Mesendoderm (in vitro differentiated cells): ENCODE results near the gene SEMG2.
A peak's percentile ranks its signal among the peaks of the same experiment; 100 is the strongest.

Experiments
- DNase-seq: peaks from one replicate; pipeline ENCODE4 v3.0.0; 2013
- H2AK5ac ChIP-seq: 2 replicates; pipeline ENCODE4 v1.6.1; 2013; ENCODE audit warnings: low read length, inconsistent platforms
- H2BK120ac ChIP-seq: 2 replicates; pipeline ENCODE4 v1.6.1; 2013; ENCODE audit warnings: low read depth, mild to moderate bottlenecking, low read length, moderate library complexity, mixed read lengths
- H2BK15ac ChIP-seq: replicated peaks from 2 replicates; pipeline ENCODE4 v1.6.1; 2013; ENCODE audit warnings: low read depth, mild to moderate bottlenecking, moderate library complexity
- H2BK5ac ChIP-seq: 2 replicates; pipeline ENCODE4 v1.6.1; 2013; ENCODE audit warnings: low read length, inconsistent platforms
- H3K18ac ChIP-seq: 2 replicates; pipeline ENCODE4 v1.6.1; 2013; ENCODE audit warnings: mild to moderate bottlenecking, low read length, mixed read lengths
- H3K23ac ChIP-seq: one replicate; pipeline ENCODE4 v1.6.1; 2013; ENCODE audit warnings: low read length
- H3K27ac ChIP-seq: 2 replicates; pipeline ENCODE4 v1.5.1; 2013; ENCODE audit warnings: low read depth, mild to moderate bottlenecking, inconsistent platforms, low read length, moderate library complexity
- H3K27me3 ChIP-seq: 2 replicates; pipeline ENCODE4 v1.6.1; 2013; ENCODE audit warnings: low read length, control low read depth, mild to moderate bottlenecking, inconsistent platforms; ENCODE audit not compliant: insufficient read depth, poor library complexity
- H3K36me3 ChIP-seq: 2 replicates; pipeline ENCODE4 v1.6.1; 2013; ENCODE audit warnings: low read length, inconsistent platforms; ENCODE audit not compliant: control insufficient read depth, insufficient read depth
- H3K4ac ChIP-seq: one replicate; pipeline ENCODE4 v1.6.1; 2013; ENCODE audit warnings: low read depth, mild to moderate bottlenecking, low read length, moderate library complexity
- H3K4me1 ChIP-seq: 2 replicates; pipeline ENCODE4 v1.6.1; 2013; ENCODE audit warnings: low read depth, low read length, inconsistent platforms; ENCODE audit not compliant: control insufficient read depth
- H3K4me2 ChIP-seq: 2 replicates; pipeline ENCODE4 v1.6.1; 2013; ENCODE audit warnings: low read length
- H3K4me3 ChIP-seq: 2 replicates; pipeline ENCODE4 v1.5.1; 2013; ENCODE audit warnings: mild to moderate bottlenecking, low read length
- H3K56ac ChIP-seq: one replicate; pipeline ENCODE4 v1.6.1; 2013; ENCODE audit warnings: low read length
- H3K79me1 ChIP-seq: 2 replicates; pipeline ENCODE4 v1.6.1; 2013; ENCODE audit warnings: low read length, inconsistent platforms
- H3K79me2 ChIP-seq: 2 replicates; pipeline ENCODE4 v1.6.1; 2013; ENCODE audit warnings: mild to moderate bottlenecking, low read length; ENCODE audit not compliant: control insufficient read depth, insufficient read depth
- H3K9ac ChIP-seq: 2 replicates; pipeline ENCODE4 v1.6.1; 2013; ENCODE audit warnings: low read length, inconsistent platforms
- H4K5ac ChIP-seq: one replicate; pipeline ENCODE4 v1.6.1; 2013; ENCODE audit warnings: low read length
- H4K8ac ChIP-seq: one replicate; pipeline ENCODE4 v1.6.1; 2013; ENCODE audit warnings: low read depth, mild to moderate bottlenecking, control low read depth, low read length, moderate library complexity
- WGBS: extraction: QIAGEN DNeasy Blood & Tissue Kit; methylation state at CpG from one replicate; pipeline ENCODE4 v1.1.7; 2013; ENCODE audit warnings: low lambda C conversion rate, missing lambda C conversion rate; ENCODE audit not compliant: insufficient coverage; ENCODE audit errors: extremely low coverage; 5-methylcytosine and 5-hydroxymethylcytosine counted together

SEMG2 gene

DNA sequence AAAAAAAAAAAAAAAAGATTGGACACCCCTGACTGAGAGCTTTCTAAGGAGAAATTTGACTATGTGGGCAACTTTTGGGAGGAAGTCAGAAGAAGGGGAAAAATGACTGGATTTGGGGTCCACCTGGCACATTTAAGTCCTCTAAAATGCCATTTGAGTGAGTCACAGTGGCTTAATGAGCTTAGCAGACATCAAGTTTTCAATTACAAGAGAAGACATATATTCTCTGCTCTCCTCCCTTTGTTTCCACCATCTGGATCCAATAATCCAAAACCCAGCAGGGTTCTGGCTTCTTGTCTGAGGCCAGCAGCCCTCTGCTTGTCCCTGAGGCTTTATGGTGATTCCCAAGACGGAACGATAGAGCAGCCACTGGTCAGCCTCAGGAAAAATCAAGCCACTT lies 39.5 kb upstream of the SEMG2 start:
- no CpG with 5 or more reads among the region's 2 CpGs for WGBS
- H3K27me3 ChIP-seq = no peaks in the 10 kb centered on the region
- peak; percentile 32 for DNase-seq
- no peak overlapping the region for H2BK5ac ChIP-seq
- H2AK5ac ChIP-seq = no peak overlapping the region
- no peaks in the 10 kb centered on the region for H3K4me1 ChIP-seq
- no peak overlapping the region for H3K4ac ChIP-seq
- no peak overlapping the region for H3K56ac ChIP-seq
- no peak overlapping the region for H3K18ac ChIP-seq
- H3K4me2 ChIP-seq = no peak overlapping the region
- no peak overlapping the region for H3K9ac ChIP-seq
- no peaks in the 10 kb centered on the region for H3K79me1 ChIP-seq
- H2BK120ac ChIP-seq = no peak overlapping the region
- H3K4me3 ChIP-seq = no peak overlapping the region
- no peak overlapping the region for H4K8ac ChIP-seq
- H3K27ac ChIP-seq = no peak overlapping the region
- no peaks in the 10 kb centered on the region for H3K36me3 ChIP-seq
- H2BK15ac ChIP-seq = no peak overlapping the region
- no peak overlapping the region for H3K23ac ChIP-seq
- H4K5ac ChIP-seq = no peak overlapping the region
- no peaks in the 10 kb centered on the region for H3K79me2 ChIP-seq

GRCh38 chr20:45183084-45183483 lies 38.1 kb upstream of the SEMG2 start:
- H3K4me2 ChIP-seq = no peak overlapping the region
- no peak overlapping the region for H3K9ac ChIP-seq
- no peaks in the 10 kb centered on the region for H3K27me3 ChIP-seq
- no CpG with 5 or more reads among the region's 2 CpGs for WGBS
- DNase-seq = no peak
- no peak overlapping the region for H2BK5ac ChIP-seq
- H3K56ac ChIP-seq = no peak overlapping the region
- no peaks in the 10 kb centered on the region for H3K79me2 ChIP-seq
- H3K18ac ChIP-seq = no peak overlapping the region
- no peak overlapping the region for H2BK120ac ChIP-seq
- no peak overlapping the region for H2AK5ac ChIP-seq
- H3K27ac ChIP-seq = no peak overlapping the region
- no peak overlapping the region for H3K4ac ChIP-seq
- no peak overlapping the region for H3K4me3 ChIP-seq
- H3K79me1 ChIP-seq = no peaks in the 10 kb centered on the region
- H4K5ac ChIP-seq = no peak overlapping the region
- no peak overlapping the region for H3K23ac ChIP-seq
- H3K4me1 ChIP-seq = no peaks in the 10 kb centered on the region
- no peaks in the 10 kb centered on the region for H3K36me3 ChIP-seq
- no peak overlapping the region for H4K8ac ChIP-seq
- no peak overlapping the region for H2BK15ac ChIP-seq

DNA sequence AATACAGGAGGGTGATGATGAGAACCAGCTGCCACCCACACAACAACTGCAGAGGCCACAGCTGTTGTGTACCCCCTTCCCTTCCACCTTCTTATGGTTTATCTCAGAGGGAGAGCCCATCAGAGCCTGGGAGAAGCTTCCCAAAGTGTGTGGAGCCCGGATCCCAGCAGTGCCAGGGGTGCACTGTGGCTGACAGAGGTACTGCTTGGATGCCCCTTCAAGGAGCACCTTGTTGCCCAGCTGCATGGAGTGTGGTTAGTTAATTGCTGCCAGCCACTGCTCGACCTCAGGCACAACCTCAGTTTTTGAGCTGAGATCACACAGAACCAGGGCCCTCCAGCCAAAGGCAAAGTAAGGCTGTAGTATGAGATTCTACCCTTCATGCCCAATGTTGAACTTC lies 33.5 kb upstream of the SEMG2 start:
- no peak overlapping the region for H3K23ac ChIP-seq
- no peak overlapping the region for H3K27ac ChIP-seq
- H3K4me3 ChIP-seq = no peak overlapping the region
- no peak overlapping the region for H2AK5ac ChIP-seq
- no peak overlapping the region for H2BK15ac ChIP-seq
- no peak overlapping the region for H2BK5ac ChIP-seq
- H3K79me1 ChIP-seq = no peaks in the 10 kb centered on the region
- H4K5ac ChIP-seq = no peak overlapping the region
- no peak overlapping the region for H3K4me2 ChIP-seq
- no peaks in the 10 kb centered on the region for H3K79me2 ChIP-seq
- no peak overlapping the region for H3K9ac ChIP-seq
- DNase-seq = no peak
- no peak overlapping the region for H2BK120ac ChIP-seq
- H3K4ac ChIP-seq = no peak overlapping the region
- WGBS = no CpG with 5 or more reads among the region's 2 CpGs
- H3K36me3 ChIP-seq = no peaks in the 10 kb centered on the region
- no peaks in the 10 kb centered on the region for H3K27me3 ChIP-seq
- no peak overlapping the region for H3K56ac ChIP-seq
- H3K18ac ChIP-seq = no peak overlapping the region
- H3K4me1 ChIP-seq = no peaks in the 10 kb centered on the region
- H4K8ac ChIP-seq = no peak overlapping the region

- Histone ChIP-seq H4K8ac (no peak overlapping the region), H3K23ac (peak overlapping the region; percentile 69), H3K9ac (no peak overlapping the region), H2BK5ac (no peak overlapping the region), H2BK120ac (no peak overlapping the region), H2BK15ac (no peak overlapping the region), H3K79me1 (no peaks in the 10 kb centered on the region), H3K4me1 (no peaks in the 10 kb centered on the region), H2AK5ac (no peak overlapping the region), H3K27ac (no peak overlapping the region), H3K56ac (no peak overlapping the region), H3K36me3 (no peaks in the 10 kb centered on the region), H3K4ac (no peak overlapping the region), H3K27me3 (no peaks in the 10 kb centered on the region), H3K4me3 (no peak overlapping the region), H3K18ac (no peak overlapping the region), H3K4me2 (no peak overlapping the region), H3K79me2 (no peaks in the 10 kb centered on the region), H4K5ac (no peak overlapping the region)
- DNase-seq = no peak
- no CpG with 5 or more reads among the region's 3 CpGs for WGBS
Observed at GRCh38 chr20:45189067-45189609, 32.0 kb upstream of the SEMG2 start.

- Histone ChIP-seq H3K56ac (no peak overlapping the region), H3K9ac (no peak overlapping the region), H3K4me3 (no peak overlapping the region), H4K8ac (no peak overlapping the region), H2BK120ac (no peak overlapping the region), H3K27me3 (no peaks in the 10 kb centered on the region), H2AK5ac (no peak overlapping the region), H2BK15ac (no peak overlapping the region), H3K4ac (no peak overlapping the region), H3K4me1 (no peaks in the 10 kb centered on the region), H3K27ac (no peak overlapping the region), H3K23ac (no peak overlapping the region), H3K79me2 (no peaks in the 10 kb centered on the region), H3K4me2 (no peak overlapping the region), H3K36me3 (no peaks in the 10 kb centered on the region), H2BK5ac (no peak overlapping the region), H3K79me1 (no peaks in the 10 kb centered on the region), H3K18ac (no peak overlapping the region), H4K5ac (no peak overlapping the region)
- no CpG with 5 or more reads among the region's 3 CpGs for WGBS
- no peak for DNase-seq
Observed at GRCh38 chr20:45189861-45190260, 31.3 kb upstream of the SEMG2 start.

DNA sequence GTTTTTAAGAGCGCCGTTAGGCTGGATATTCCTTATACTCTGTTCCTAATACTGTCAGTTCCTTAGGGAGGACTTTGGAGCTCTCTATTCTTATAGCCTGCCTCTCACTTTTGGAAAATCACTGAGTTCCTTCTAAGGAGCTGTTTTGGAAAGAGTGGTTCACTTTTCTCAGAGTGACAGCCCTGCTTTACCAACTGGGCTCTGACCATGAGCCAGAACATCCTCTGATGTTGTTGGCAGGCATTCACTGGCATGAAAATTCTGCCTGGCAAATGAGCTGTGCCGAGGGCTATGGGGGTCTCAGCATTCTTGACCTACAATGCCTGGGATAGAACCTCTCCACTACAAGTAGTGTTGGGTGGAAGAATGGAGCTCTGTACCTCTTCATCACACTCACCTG lies 29.2 kb upstream of the SEMG2 start:
- no peak overlapping the region for H3K4ac ChIP-seq
- H3K4me3 ChIP-seq = no peak overlapping the region
- H3K23ac ChIP-seq = no peak overlapping the region
- no peak overlapping the region for H3K56ac ChIP-seq
- H4K8ac ChIP-seq = no peak overlapping the region
- no peaks in the 10 kb centered on the region for H3K4me1 ChIP-seq
- H3K18ac ChIP-seq = no peak overlapping the region
- H2AK5ac ChIP-seq = no peak overlapping the region
- H3K36me3 ChIP-seq = no peaks in the 10 kb centered on the region
- no peak overlapping the region for H3K9ac ChIP-seq
- no peaks in the 10 kb centered on the region for H3K27me3 ChIP-seq
- H4K5ac ChIP-seq = no peak overlapping the region
- H3K79me1 ChIP-seq = no peaks in the 10 kb centered on the region
- no peak overlapping the region for H2BK120ac ChIP-seq
- H3K27ac ChIP-seq = no peak overlapping the region
- H2BK15ac ChIP-seq = no peak overlapping the region
- no peak overlapping the region for H3K4me2 ChIP-seq
- DNase-seq = no peak
- H3K79me2 ChIP-seq = no peaks in the 10 kb centered on the region
- no CpG with 5 or more reads among the region's 3 CpGs for WGBS
- H2BK5ac ChIP-seq = no peak overlapping the region
